ENCODE results near the gene LY6G6C. TPM values are rescaled to one million over a fixed set of nuclear protein-coding genes. Genes with fewer than 3 reads are reported as not detected.

Gene LY6G6C
- total and polyA plus RNA-seq, 9 donors = 0.17 to 4.9 (median 1.0) TPM; not detected in 6

DNA sequence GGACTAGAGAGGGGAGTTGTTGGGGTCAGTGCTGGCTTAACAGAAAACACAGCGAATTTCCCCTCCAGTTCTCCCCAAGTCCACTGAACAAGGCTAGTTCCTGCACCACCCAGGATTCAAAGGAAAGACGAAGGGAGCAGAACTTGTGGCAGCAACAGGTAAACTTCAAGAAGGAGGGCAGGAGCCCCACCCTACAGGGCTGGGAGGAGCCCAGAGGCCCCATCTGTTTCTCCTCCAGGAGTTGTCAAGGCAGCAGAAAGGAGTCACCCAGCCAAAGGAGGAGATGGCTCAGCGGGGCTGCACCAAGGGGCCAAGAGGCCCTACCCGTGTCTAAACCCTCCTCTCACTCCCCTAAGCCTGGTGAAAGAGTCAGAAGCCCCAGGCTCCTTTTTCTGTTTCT lies 42.7 kb upstream of the LY6G6C start:
- DNase-seq = no peak
- H3K4me3 ChIP-seq = no peak overlapping the region
- no peaks in the 10 kb centered on the region for H3K36me3 ChIP-seq
- H3K9me3 ChIP-seq = no peaks in the 10 kb centered on the region
- no peak for TF ChIP-seq EP300 (IDR thresholded peaks at IDR 0.05)
- TF ChIP-seq, protein P1, sequence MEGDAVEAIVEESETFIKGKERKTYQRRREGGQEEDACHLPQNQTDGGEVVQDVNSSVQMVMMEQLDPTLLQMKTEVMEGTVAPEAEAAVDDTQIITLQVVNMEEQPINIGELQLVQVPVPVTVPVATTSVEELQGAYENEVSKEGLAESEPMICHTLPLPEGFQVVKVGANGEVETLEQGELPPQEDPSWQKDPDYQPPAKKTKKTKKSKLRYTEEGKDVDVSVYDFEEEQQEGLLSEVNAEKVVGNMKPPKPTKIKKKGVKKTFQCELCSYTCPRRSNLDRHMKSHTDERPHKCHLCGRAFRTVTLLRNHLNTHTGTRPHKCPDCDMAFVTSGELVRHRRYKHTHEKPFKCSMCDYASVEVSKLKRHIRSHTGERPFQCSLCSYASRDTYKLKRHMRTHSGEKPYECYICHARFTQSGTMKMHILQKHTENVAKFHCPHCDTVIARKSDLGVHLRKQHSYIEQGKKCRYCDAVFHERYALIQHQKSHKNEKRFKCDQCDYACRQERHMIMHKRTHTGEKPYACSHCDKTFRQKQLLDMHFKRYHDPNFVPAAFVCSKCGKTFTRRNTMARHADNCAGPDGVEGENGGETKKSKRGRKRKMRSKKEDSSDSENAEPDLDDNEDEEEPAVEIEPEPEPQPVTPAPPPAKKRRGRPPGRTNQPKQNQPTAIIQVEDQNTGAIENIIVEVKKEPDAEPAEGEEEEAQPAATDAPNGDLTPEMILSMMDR (IDR thresholded peaks at IDR 0.05) = no peak
- TF ChIP-seq POLR2A (IDR thresholded peaks at IDR 0.05) = no peak
- H3K27ac ChIP-seq = no peak overlapping the region
- intact Hi-C loops (cut with DNase I) = no loop called here
- peaks cover 3% of the 10 kb centered on the region for H3K4me1 ChIP-seq (ENCODE audit: insufficient read depth)
- no peaks in the 10 kb centered on the region for H3K27me3 ChIP-seq
- 57 to 71% (median 68%) methylated on average over 4 of the region's 4 CpGs for WGBS, 3 donors

DNA sequence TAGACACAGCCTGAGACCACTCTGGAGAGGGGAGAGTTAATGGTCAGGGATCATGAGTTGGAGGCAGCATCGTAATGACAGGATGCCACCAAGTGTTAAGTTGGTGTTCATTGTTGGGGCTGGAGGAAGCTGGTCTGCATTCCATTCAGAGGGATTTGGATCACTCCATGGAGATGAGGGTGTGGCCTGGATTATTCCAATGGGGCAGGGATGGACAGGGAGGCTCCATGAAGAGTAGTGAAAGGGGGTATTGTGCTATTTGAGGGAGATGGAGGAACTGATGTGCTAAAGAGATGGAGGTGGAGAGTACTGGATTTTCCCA lies 42.0 kb upstream of the LY6G6C start:
- no peak for DNase-seq
- intact Hi-C loops (cut with DNase I) = no loop called here
- 3 to 14% (median 13%) methylated on average over 1 of the region's 1 CpG for WGBS, 3 donors
- TF ChIP-seq EP300 (IDR thresholded peaks at IDR 0.05) = no peak
- TF ChIP-seq POLR2A (IDR thresholded peaks at IDR 0.05) = no peak
- no peaks in the 10 kb centered on the region for H3K36me3 ChIP-seq
- H3K4me1 ChIP-seq (ENCODE audit: insufficient read depth) = peaks cover 3% of the 10 kb centered on the region
- H3K9me3 ChIP-seq = no peaks in the 10 kb centered on the region
- no peaks in the 10 kb centered on the region for H3K27me3 ChIP-seq
- H3K27ac ChIP-seq = no peak overlapping the region
- no peak overlapping the region for H3K4me3 ChIP-seq

DNA sequence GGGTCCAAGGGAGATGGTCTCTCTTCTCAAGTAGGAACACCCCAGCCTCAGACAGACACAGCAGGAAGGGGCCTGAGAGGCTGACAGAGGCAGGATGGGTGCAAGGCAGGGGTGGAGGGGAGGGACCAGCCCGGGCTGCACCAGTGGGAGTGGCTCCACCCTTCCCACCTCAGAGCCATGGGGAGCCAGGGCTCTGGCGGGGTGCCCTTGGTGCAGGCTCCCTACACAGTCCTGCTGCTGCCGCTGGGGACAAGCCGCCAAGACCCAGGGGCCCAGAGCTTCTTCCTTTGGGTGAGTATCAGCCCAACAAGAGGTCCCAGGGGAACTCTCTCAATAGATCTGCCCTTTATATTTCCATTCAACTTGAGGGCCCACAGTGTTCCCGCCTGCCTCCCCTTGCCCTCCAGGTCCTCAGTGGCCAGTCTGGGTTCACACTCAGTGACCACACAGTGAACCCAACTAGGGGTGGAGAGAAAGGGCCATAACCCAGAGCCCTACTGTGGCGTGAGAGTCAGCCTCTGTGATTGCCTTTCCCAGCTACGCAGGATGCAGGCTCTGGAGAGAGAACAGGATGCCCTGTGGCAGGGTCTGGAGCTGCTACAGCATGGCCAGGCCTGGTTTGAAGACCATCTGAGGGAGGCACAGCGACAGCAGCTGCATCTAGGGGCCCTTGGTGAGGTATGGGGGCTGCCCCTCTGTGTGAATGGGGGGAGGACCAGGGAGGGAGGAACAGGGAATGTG lies 41.5 kb upstream of the LY6G6C start:
- intact Hi-C loops (cut with DNase I) = no loop called here
- no peaks in the 10 kb centered on the region for H3K36me3 ChIP-seq
- no peak for TF ChIP-seq EP300 (IDR thresholded peaks at IDR 0.05)
- TF ChIP-seq POLR2A (IDR thresholded peaks at IDR 0.05) = no peak
- TF ChIP-seq, protein P1 (IDR thresholded peaks at IDR 0.05) = no peak
- H3K4me3 ChIP-seq = no peak overlapping the region
- DNase-seq = no peak
- H3K9me3 ChIP-seq = no peaks in the 10 kb centered on the region
- WGBS, 3 donors = 62 to 72% (median 66%) methylated on average over 8 of the region's 8 CpGs
- H3K27ac ChIP-seq = no peak overlapping the region
- no peaks in the 10 kb centered on the region for H3K27me3 ChIP-seq
- peaks cover 3% of the 10 kb centered on the region for H3K4me1 ChIP-seq (ENCODE audit: insufficient read depth)

DNA sequence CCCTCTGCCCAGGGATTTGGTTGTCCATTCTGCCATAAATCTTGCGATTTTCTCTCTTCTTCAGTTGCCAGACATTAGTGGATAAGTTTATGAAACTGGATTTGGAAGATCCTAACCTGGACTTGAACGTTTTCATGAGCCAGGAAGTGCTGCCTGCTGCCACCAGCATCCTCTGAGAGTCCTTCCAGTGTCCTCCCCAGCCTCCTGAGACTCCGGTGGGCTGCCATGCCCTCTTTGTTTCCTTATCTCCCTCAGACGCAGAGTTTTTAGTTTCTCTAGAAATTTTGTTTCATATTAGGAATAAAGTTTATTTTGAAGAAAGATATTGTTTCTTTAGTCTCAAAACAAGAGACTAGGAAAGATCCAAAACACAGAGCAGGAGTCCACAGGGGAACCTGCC lies 40.8 kb upstream of the LY6G6C start, which contains the start of gene SAPCD1:
SAPCD1 (plus strand) TSS at position 301 of the 400 bp plus-strand sequence. CDS start 399 bp downstream, outside the sequence.
- TF ChIP-seq, protein P1 (IDR thresholded peaks at IDR 0.05) = no peak
- TF ChIP-seq POLR2A (IDR thresholded peaks at IDR 0.05) (no peak), EP300 (IDR thresholded peaks at IDR 0.05) (no peak)
- H3K4me1 ChIP-seq (ENCODE audit: insufficient read depth) = peaks cover 3% of the 10 kb centered on the region
- no peak within 1 kb of the TSS for H3K4me3 ChIP-seq
- DNase-seq = no peak
- H3K27ac ChIP-seq = no peak within 1 kb of the TSS
- WGBS, 3 donors = 51 to 63% (median 55%) methylated on average over 4 of the region's 4 CpGs
- no peaks in the 10 kb centered on the region for H3K9me3 ChIP-seq
- intact Hi-C loops (cut with DNase I) = no loop called here
- H3K27me3 ChIP-seq = no peaks in the 10 kb centered on the region
- no peaks in the 10 kb centered on the region for H3K36me3 ChIP-seq

DNA sequence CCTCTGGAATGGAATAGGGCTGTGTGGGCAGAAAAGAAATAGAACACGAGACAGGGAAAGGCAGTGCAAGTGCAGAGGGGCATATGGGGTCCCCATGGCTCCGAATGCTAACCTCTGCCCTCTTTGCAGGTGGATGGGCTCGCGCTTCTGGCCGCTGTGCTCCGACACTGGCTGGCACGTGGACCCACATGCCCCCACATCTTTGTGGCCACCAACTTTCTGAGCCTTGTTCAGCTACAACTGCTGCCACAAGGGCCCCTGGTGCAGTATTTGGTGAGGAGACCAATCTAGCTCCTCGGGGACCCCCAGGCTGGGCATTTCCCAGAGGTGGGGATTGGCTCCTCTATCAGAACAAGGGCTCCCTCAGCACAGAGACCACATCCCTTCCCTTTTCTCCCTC lies 39.8 kb upstream of the LY6G6C start:
- WGBS, 3 donors = 95% methylated on average over 8 of the region's 8 CpGs
- no peak for TF ChIP-seq EP300 (IDR thresholded peaks at IDR 0.05)
- Histone ChIP-seq H3K4me1 (ENCODE audit: insufficient read depth) (peaks cover 2% of the 10 kb centered on the region), H3K9me3 (no peaks in the 10 kb centered on the region), H3K27me3 (no peaks in the 10 kb centered on the region), H3K36me3 (no peaks in the 10 kb centered on the region), H3K27ac (no peak overlapping the region), H3K4me3 (no peak overlapping the region)
- intact Hi-C loops (cut with DNase I) = no loop called here
- no peak for DNase-seq
